Measurements from ENCODE around the gene SERPINB8.

DNA sequence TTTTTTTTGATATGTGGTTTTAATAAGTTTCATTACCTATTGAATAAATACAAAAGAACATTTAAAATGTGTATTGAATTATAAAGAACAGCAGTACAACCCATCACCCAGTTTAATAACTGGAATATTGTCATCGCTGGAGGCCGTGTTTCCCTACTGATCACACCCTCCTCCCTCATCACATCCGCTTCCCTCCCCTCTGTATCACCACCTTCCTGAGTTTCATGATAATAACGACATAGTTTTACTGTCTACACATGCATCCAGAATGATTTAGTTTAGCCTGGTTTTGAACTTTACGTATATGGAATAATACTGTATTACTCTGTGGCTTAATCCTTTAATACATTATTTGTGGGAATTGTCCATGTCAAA is 2.1 kb downstream of the SERPINB8 start:
- TF ChIP-seq, protein P1, sequence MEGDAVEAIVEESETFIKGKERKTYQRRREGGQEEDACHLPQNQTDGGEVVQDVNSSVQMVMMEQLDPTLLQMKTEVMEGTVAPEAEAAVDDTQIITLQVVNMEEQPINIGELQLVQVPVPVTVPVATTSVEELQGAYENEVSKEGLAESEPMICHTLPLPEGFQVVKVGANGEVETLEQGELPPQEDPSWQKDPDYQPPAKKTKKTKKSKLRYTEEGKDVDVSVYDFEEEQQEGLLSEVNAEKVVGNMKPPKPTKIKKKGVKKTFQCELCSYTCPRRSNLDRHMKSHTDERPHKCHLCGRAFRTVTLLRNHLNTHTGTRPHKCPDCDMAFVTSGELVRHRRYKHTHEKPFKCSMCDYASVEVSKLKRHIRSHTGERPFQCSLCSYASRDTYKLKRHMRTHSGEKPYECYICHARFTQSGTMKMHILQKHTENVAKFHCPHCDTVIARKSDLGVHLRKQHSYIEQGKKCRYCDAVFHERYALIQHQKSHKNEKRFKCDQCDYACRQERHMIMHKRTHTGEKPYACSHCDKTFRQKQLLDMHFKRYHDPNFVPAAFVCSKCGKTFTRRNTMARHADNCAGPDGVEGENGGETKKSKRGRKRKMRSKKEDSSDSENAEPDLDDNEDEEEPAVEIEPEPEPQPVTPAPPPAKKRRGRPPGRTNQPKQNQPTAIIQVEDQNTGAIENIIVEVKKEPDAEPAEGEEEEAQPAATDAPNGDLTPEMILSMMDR (IDR thresholded peaks at IDR 0.05), result no peak
- TF ChIP-seq EP300 (IDR thresholded peaks at IDR 0.05) (no peak), POLR2A (IDR thresholded peaks at IDR 0.05; ENCODE audit: low read depth) (no peak)
